Keratinocyte (primary cell): ENCODE measurements around the gene UNC5A. TPM values are rescaled to one million over a fixed set of nuclear protein-coding genes. Genes with fewer than 3 reads are reported as not detected.

Experiments used
- DNase-seq: peaks from one replicate; pipeline ENCODE4 v3.0.0-alpha.2; 2011; ENCODE audit warnings: low read depth, missing footprints, low spot score
- FAIRE-seq: peaks from 2 replicates; lab custom pipeline; 2011; peaks lifted over from hg19 to GRCh38; lab: Jason Lieb, UNC
- H2AFZ ChIP-seq: 2 replicates; pipeline ENCODE4 v1.6.0; 2012; ENCODE audit warnings: low read length, control low read depth, inconsistent platforms; ENCODE audit not compliant: control insufficient read depth
- H3K27ac ChIP-seq: 2 replicates; pipeline ENCODE4 v1.5.1; 2011; ENCODE audit warnings: low read length; ENCODE audit not compliant: control insufficient read depth, insufficient read depth
- H3K27me3 ChIP-seq: 3 replicates; pipeline ENCODE4 v1.6.0; 2011; ENCODE audit warnings: low read length; ENCODE audit not compliant: control insufficient read depth, insufficient read depth; ENCODE audit errors: extremely low read depth
- H3K36me3 ChIP-seq, 2 experiments: 2 replicates in 1 of 2; 3 replicates in 1 of 2; pipeline ENCODE4 v1.5.1; 2011; ENCODE audit warnings: low read length in 2 of 2, mild to moderate bottlenecking in 1 of 2; ENCODE audit not compliant: control insufficient read depth in 2 of 2, insufficient read depth in 2 of 2; ENCODE audit errors: extremely low read depth in 1 of 2
- H3K4me1 ChIP-seq: 3 replicates; pipeline ENCODE4 v1.5.1; 2011; ENCODE audit warnings: low read length; ENCODE audit not compliant: control insufficient read depth, insufficient read depth; ENCODE audit errors: extremely low read depth
- H3K4me2 ChIP-seq: 3 replicates; pipeline ENCODE4 v1.6.0; 2011; ENCODE audit warnings: low read depth, low read length; ENCODE audit not compliant: control insufficient read depth, insufficient read depth; ENCODE audit errors: extremely low read depth
- H3K4me3 ChIP-seq, 3 experiments: fragments of 200-600 bp in 1 of 3; sonication (generic) in 1 of 3; 2 replicates in 2 of 3; 3 replicates in 1 of 3; pipeline ENCODE4 v1.5.1; 2011 to 2016; ENCODE audit warnings: low read length in 3 of 3, mild to moderate bottlenecking in 3 of 3, control low read depth in 2 of 3, inconsistent platforms in 1 of 3, low read depth in 1 of 3, mixed read lengths in 1 of 3, mixed run types in 1 of 3, moderate library complexity in 1 of 3; ENCODE audit not compliant: control insufficient read depth in 2 of 3, insufficient read depth in 2 of 3; ENCODE audit errors: extremely low read depth in 1 of 3
- H3K79me2 ChIP-seq: 2 replicates; pipeline ENCODE4 v1.6.0; 2012; ENCODE audit warnings: low read length; ENCODE audit not compliant: control insufficient read depth, insufficient read depth
- H3K9ac ChIP-seq: 3 replicates; pipeline ENCODE4 v1.6.0; 2011; ENCODE audit warnings: low read length; ENCODE audit not compliant: control insufficient read depth, insufficient read depth; ENCODE audit errors: extremely low read depth
- H3K9me1 ChIP-seq: 3 replicates; pipeline ENCODE4 v1.6.0; 2011; ENCODE audit warnings: low read length; ENCODE audit not compliant: control insufficient read depth, insufficient read depth; ENCODE audit errors: extremely low read depth
- H3K9me3 ChIP-seq: 2 replicates; pipeline ENCODE4 v1.5.1; 2012; ENCODE audit warnings: low read depth, low read length; ENCODE audit not compliant: control insufficient read depth
- H4K20me1 ChIP-seq: 3 replicates; pipeline ENCODE4 v1.6.0; 2011; ENCODE audit warnings: low read length; ENCODE audit not compliant: control insufficient read depth, insufficient read depth; ENCODE audit errors: extremely low read depth
- CTCF ChIP-seq, 3 experiments: IDR thresholded peaks in 1 of 3; conservative IDR thresholded peaks in 1 of 3; optimal IDR thresholded peaks in 1 of 3; 2 replicates in 2 of 3; 3 replicates in 1 of 3; pipeline versions ENCODE3 to v1.5.1; 2011; ENCODE audit warnings: low read length in 3 of 3, mild to moderate bottlenecking in 3 of 3, moderate library complexity in 2 of 3, control low read depth in 1 of 3, inconsistent platforms in 1 of 3; ENCODE audit not compliant: insufficient read depth in 2 of 3; ENCODE audit errors: extremely low read depth in 1 of 3
- EZH2 ChIP-seq: IDR thresholded peaks from one replicate; pipeline ENCODE4 v1.6.1; 2012; ENCODE audit warnings: inconsistent platforms, mild to moderate bottlenecking, low read length, moderate library complexity
- dilution Hi-C: fragments of 300-500 bp; cut with MboI; formaldehyde crosslinking; loops from one replicate; pipeline ENCODE4 v1.7.0; 2020; ENCODE audit warnings: low sequenced_read_pairs; ENCODE audit not compliant: extremely low pct_ligation_motif_present
- polyA plus RNA-seq, 5 experiments: library from polyadenylated mRNA; depleted of rRNA in 3 of 5; stranded (reverse) in 3 of 5; stranded (forward) in 1 of 5; unstranded in 1 of 5; fragments of >200 nt; gene quantifications; 1 replicate in 1 of 5; 2 replicates in 3 of 5; 3 replicates in 1 of 5; pipeline versions ENCODE4 v1.2.1 to v1.2.3, GENCODE V29; 2011 to 2012; ENCODE audit warnings: missing spikeins in 2 of 5, low read depth in 1 of 5, low replicate concordance in 1 of 5

The UNC5A gene
- polyA plus RNA-seq, 1 donor (not counting 4 experiments of a cell fraction or from before 2014, with no cell fraction given), result not detected

GRCh38 chr5:176816791-176817347, 6.5 kb downstream of the UNC5A start:
- Histone ChIP-seq H3K79me2 (no peaks in the 10 kb centered on the region), H3K4me3 (no peak overlapping the region), H3K4me1 (peaks cover 11% of the 10 kb centered on the region), H3K9me1 (peaks cover 2% of the 10 kb centered on the region), H3K9me3 (no peaks in the 10 kb centered on the region), H2AFZ (no peak overlapping the region), H3K9ac (no peak overlapping the region), H3K27ac (no peak overlapping the region), H3K36me3 (no peaks in the 10 kb centered on the region), H4K20me1 (peaks cover 5% of the 10 kb centered on the region), H3K27me3 (peaks cover 59% of the 10 kb centered on the region), H3K4me2 (no peak overlapping the region)
- dilution Hi-C loops, result no loop called here
- TF ChIP-seq CTCF (optimal IDR thresholded peaks at IDR 0.05 in 1 of 3, IDR thresholded peaks at IDR 0.05 in 1 of 3, conservative IDR thresholded peaks at IDR 0.05 in 1 of 3; ENCODE audit: extremely low read depth in 1 of 3, insufficient read depth in 2 of 3, low read length in 3 of 3) (no peak), EZH2 (no peak)
- no peak for DNase-seq
- FAIRE-seq, result no peak

DNA sequence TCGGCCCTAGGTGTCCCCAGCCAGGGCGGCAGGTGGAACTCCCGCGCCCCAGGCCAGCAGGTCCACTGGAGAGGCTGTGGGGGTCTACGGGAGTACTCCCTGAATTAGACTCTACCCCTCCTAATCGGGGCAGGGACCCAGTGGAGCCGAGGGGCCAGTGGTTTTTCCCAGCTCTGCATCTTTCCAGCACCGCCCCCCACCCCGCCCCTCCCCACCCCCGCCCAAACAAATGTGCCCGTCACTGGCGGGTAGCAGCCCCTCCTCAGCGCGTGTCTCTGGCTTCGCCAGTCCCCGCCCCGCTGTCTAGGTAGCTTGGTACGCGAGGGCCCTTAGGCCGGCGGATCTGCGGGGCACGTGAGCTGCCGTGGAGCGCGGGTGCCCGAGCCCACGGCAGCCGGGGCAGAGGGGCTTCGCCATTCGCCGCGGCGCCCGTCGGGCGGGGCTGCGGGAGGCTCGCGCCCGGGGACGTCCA, 7.0 kb downstream of the UNC5A start:
- DNase-seq, result no peak
- Histone ChIP-seq H3K9me3 (no peaks in the 10 kb centered on the region), H3K79me2 (no peaks in the 10 kb centered on the region), H3K9me1 (peaks cover 2% of the 10 kb centered on the region), H4K20me1 (peaks cover 5% of the 10 kb centered on the region), H2AFZ (no peak overlapping the region), H3K4me1 (peaks cover 17% of the 10 kb centered on the region), H3K4me2 (peak overlapping the region; percentile 75), H3K9ac (no peak overlapping the region), H3K27ac (no peak overlapping the region), H3K27me3 (peaks cover 54% of the 10 kb centered on the region), H3K4me3 (peak overlapping the region in 2 of 3 experiments; percentile 23 to 38), H3K36me3 (no peaks in the 10 kb centered on the region)
- dilution Hi-C loops, result no loop called here
- FAIRE-seq, result no peak
- no peak for TF ChIP-seq EZH2
- TF ChIP-seq CTCF (optimal IDR thresholded peaks at IDR 0.05 in 1 of 3, IDR thresholded peaks at IDR 0.05 in 1 of 3, conservative IDR thresholded peaks at IDR 0.05 in 1 of 3; ENCODE audit: extremely low read depth in 1 of 3, insufficient read depth in 2 of 3, low read length in 3 of 3), result no peak
